Measurements from ENCODE around the gene MGMT.

Gene MGMT

DNA sequence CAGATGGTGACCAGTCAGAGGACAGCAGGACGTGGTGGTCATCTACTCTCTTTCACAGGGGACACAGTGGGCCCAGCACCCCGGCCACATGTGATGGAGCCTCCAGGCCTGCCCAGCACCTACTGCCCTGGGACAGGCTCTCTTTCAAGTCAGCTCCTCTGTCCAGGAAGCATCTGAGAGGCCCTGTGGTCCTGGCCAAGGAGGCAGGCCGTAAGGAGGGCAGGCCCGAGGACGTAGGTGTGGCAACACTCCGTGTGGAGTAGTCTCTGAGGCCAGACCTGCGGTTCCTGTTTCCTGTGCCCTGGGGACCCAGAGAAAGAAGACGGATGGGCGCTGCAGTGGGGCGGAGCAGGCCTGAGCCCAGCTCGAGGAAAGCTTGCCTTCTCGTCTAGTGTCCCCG lies 317.9 kb downstream of the MGMT start:
- DNase-seq (ENCODE audit: extremely low read depth, low read depth) = no peak
- no peak overlapping the region for H3K4me3 ChIP-seq (replicated peaks; ENCODE audit: low read depth, low read length)
- TF ChIP-seq, protein P1, sequence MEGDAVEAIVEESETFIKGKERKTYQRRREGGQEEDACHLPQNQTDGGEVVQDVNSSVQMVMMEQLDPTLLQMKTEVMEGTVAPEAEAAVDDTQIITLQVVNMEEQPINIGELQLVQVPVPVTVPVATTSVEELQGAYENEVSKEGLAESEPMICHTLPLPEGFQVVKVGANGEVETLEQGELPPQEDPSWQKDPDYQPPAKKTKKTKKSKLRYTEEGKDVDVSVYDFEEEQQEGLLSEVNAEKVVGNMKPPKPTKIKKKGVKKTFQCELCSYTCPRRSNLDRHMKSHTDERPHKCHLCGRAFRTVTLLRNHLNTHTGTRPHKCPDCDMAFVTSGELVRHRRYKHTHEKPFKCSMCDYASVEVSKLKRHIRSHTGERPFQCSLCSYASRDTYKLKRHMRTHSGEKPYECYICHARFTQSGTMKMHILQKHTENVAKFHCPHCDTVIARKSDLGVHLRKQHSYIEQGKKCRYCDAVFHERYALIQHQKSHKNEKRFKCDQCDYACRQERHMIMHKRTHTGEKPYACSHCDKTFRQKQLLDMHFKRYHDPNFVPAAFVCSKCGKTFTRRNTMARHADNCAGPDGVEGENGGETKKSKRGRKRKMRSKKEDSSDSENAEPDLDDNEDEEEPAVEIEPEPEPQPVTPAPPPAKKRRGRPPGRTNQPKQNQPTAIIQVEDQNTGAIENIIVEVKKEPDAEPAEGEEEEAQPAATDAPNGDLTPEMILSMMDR (IDR thresholded peaks at IDR 0.05; ENCODE audit: low read depth, low read length, missing control alignments) = no peak

DNA sequence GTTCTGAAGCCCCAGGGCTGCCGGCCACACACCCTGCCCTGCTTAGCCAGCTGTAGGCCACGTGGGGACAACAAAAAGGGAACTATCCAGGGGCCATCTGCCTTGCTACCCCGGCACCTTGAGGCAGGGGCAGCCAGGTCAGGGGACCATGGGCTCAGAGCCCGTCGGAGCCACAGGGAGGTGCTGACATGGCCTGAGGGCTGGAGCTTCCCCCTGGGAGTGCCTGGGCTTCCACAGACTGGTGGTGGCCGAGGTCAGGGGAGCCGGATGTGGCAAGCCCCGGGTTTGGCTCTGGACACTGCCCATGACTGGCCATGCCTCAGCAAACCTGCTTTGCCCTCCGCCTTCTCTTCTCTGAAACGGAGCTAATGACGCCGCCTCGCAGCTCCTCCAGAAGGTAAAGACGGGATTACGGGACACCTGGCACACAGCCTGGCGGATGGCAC lies 318.5 kb downstream of the MGMT start:
- no peak for DNase-seq (ENCODE audit: extremely low read depth, low read depth)
- no peak overlapping the region for H3K4me3 ChIP-seq (replicated peaks; ENCODE audit: low read depth, low read length)
- TF ChIP-seq, protein P1 (IDR thresholded peaks at IDR 0.05; ENCODE audit: low read depth, low read length, missing control alignments) = no peak

DNA sequence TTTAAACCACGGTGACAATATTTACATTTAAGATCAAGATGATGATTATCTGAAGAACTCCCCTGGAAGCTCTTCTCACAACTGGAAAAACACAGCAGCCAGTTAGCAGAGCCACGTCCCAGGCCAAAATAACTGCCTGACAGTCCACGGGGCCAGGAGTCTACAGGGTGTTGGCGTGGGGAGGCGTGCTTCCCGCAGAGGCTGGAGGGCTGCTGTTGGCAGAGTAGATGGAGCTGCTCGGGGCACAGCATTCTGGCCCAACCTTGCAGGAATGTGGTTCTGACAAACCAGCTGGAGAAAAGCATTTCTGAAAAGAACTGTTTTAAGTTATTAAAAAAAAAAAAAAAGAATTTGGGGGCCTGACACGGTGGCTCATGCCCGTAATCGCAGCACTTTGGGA lies 319.2 kb downstream of the MGMT start:
- DNase-seq (ENCODE audit: extremely low read depth, low read depth) = no peak
- TF ChIP-seq, protein P1 (IDR thresholded peaks at IDR 0.05; ENCODE audit: low read depth, low read length, missing control alignments) = no peak
- H3K4me3 ChIP-seq (replicated peaks; ENCODE audit: low read depth, low read length) = no peak overlapping the region

DNA sequence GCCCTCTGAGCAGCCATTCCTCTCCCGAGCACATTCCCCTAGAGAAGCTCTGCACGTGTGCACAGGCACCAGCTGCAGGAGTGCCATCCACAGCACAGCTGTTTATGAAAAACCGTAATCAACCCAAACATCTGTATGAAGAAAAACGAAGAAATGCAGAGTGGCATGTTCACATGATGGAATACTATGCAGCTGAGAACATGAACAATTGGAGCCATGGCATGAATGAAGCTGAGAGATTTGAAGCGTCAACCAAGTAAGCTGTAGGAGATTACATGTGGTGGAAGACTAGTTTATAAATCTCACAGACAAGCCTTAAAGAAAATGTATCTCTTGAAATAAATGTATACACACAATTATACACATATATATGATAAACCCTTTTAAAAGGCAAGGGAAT lies 320.5 kb downstream of the MGMT start:
- DNase-seq (ENCODE audit: extremely low read depth, low read depth) = no peak
- TF ChIP-seq, protein P1 (IDR thresholded peaks at IDR 0.05; ENCODE audit: low read depth, low read length, missing control alignments) = no peak

DNA sequence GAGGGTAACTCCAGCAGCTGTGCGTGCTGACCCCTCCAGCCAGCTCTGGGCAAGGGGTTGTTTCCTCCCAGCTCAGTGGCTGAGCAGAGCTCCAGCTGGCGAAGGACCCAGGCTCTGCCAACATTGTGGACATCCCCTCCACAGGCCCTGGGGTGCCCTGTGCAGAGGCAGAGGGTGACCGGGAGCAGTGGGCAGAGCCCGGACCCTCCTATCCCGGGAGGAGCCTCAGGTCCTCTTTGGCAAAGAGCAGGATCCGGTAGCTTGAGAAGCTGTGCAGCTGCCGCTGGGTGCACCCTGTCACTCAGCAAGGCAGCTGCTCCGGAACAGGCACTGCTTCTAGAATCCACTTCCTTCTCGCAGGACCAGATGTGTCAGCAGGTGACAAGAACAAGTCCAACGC lies 321.2 kb downstream of the MGMT start:
- TF ChIP-seq, protein P1 (IDR thresholded peaks at IDR 0.05; ENCODE audit: low read depth, low read length, missing control alignments) = no peak
- H3K4me3 ChIP-seq (replicated peaks; ENCODE audit: low read depth, low read length) = no peak overlapping the region
- no peak for DNase-seq (ENCODE audit: extremely low read depth, low read depth)

More for the DNA sequence above, 320.5 kb downstream of the MGMT start:
- H3K4me3 ChIP-seq (replicated peaks; ENCODE audit: low read depth, low read length) = no peak overlapping the region

DNA sequence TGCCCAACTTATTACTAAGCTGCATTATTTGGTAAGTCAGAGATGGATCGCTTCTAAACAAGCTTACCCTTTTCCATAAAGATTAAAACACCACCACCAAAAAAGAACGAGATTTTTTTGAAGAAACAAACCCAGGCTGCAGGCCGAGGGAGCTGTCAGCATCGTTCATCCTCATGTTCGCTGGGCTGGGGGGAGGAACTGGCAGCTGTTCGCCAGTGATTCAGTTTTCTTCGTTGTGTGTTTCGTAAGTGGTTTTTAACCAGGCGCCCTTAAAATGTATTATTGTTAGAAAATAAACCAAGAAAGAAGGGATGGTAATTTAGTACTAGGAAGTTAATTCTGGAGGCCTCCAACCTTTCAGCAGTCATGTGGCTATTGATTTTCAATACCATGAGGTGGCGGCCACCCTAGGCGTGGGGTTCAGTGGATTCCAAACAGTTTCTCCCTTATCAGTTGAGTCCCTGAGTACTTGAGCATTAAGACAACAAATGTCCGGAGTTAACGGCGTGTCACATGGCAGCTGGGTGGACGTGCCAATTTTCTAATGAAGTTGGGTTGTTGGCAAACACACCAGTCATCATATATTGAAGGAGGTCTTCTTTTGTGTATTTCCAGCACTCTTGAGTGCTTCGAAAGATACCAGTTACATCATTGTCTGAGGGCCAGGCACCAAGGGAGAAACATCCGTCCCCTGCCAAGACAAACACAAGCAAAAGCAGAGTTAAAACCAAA lies 323.8 kb downstream of the MGMT start:
- TF ChIP-seq, protein P1 (IDR thresholded peaks at IDR 0.05; ENCODE audit: low read depth, low read length, missing control alignments) = no peak
- H3K4me3 ChIP-seq (replicated peaks; ENCODE audit: low read depth, low read length) = no peak overlapping the region
- no peak for DNase-seq (ENCODE audit: extremely low read depth, low read depth)

DNA sequence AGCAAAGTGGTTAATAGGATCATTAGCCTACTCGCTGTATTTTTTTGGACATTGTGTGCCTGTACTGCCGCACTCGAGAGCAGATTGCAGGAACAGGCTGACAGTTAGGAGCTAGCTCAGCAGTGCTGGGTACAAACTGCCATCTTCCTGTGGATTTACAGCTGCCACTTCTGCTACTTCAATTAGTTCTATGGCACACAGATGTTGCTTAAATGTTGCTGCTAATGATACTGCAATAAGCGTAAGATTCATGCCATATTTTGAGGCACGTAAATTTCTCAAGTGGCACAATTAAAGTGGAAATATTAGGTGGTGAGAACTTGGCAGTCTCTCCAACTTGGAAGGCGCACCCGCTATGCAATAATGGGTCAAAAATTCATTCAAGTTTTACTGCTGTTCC lies 325.1 kb downstream of the MGMT start:
- TF ChIP-seq, protein P1 (IDR thresholded peaks at IDR 0.05; ENCODE audit: low read depth, low read length, missing control alignments) = no peak
- H3K4me3 ChIP-seq (replicated peaks; ENCODE audit: low read depth, low read length) = no peak overlapping the region
- no peak for DNase-seq (ENCODE audit: extremely low read depth, low read depth)

All from HFF-Myc (cell line).